Fibroblast of skin of right quadriceps (primary cell): Measurements from ENCODE around the gene CARMIL3.
A peak's percentile ranks its signal among the peaks of the same experiment; 100 is the strongest.

ENCODE experiments used
- DNase-seq: peaks from one replicate; pipeline ENCODE4 v3.0.0-alpha.2; 2013

Gene CARMIL3

GRCh38 chr14:24077086-24077485, 25.3 kb downstream of the CARMIL3 start:
- no peak for DNase-seq

DNA sequence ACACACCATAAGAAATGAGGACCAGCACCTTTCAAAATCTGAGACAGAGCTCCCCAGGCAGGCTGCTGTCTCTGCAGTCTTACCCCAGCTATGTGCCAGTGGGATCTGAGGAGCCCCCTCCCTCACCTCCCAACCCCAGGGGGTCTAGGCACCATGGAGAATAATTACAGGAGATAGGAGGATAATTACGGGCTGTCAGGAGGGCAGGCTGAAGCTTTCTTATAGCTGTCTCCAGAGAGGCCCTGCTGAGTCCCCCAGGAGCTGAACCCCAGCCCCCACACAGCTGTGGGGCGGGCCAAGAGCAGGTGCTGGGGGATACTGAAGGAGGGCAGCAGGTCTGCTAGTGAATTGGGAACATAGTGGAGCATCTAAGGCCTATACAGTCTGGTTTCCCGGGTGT, 26.3 kb downstream of the CARMIL3 start:
- no peak for DNase-seq

GRCh38 chr14:24079491-24080141, 27.8 kb downstream of the CARMIL3 start:
- no peak for DNase-seq

- no peak for DNase-seq
Measured at GRCh38 chr14:24080142-24080530, 28.3 kb downstream of the CARMIL3 start.

DNA sequence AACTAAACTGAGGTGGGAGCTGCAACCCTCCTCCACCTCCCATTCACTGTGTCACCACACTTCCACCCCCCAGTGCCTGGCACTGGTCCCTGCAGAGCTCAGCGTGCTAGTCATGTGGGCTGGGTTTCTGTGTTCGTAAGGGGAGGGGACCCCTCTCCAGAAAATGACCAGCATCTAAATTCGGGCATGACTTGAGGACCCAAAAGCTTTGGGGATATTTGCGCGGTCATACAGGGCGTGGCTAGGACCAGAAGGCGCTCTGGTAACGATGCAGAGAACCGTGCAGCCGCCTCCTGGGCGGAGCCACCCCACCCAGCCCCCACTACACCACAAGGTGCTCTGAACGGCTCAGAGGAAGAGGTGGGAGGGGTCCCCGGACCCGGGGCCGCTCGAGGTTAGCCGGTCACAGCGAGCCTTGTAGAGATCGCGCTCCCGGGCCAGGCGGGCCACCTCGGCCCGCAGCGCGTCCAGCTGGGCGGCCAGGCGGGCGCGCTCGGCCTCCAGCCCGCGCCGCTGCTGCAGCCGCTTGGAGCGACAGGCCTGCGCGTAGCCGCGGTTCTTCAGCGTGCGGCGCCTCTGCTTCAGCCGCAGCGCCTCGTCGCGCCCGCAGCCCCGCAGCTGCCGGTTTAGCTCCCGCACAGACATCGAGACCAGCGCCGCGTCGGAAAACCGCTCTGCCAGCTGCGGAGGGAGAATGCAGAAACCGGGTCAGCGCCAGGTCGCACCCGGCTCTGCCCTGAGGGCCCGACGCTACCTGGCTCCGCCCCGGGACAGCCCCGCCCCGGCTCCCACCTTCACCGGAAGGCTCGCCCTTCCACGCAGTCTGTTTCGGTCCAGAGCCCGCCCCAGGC, 29.3 kb downstream of the CARMIL3 start:
- no peak for DNase-seq

DNA sequence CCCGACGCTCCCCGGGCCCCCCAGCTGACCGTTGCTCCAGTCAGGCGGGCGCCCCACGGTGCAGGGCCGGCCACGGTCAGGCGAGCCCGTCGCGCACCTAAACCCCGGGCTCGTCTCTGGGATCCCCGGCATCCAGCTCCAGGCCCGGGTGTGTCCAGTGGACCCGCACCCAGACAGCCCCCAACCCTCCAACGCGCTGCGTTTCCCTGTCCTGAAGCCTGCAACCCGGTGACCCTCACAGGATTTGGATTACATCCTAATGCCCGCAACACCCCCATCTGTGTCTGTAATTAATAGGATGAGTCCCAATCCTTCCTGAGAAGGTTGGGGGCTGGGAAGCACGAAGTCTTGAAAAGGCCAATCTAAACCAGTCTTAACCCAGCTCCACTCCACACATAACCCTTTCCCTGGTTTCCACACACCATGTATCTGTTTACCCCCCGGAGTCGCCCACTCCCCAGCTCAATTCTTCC, 30.0 kb downstream of the CARMIL3 start:
- DNase-seq = no peak

GRCh38 chr14:24082411-24083080, 30.7 kb downstream of the CARMIL3 start:
- no peak for DNase-seq

GRCh38 chr14:24083462-24083861, 31.7 kb downstream of the CARMIL3 start:
- no peak for DNase-seq

DNA sequence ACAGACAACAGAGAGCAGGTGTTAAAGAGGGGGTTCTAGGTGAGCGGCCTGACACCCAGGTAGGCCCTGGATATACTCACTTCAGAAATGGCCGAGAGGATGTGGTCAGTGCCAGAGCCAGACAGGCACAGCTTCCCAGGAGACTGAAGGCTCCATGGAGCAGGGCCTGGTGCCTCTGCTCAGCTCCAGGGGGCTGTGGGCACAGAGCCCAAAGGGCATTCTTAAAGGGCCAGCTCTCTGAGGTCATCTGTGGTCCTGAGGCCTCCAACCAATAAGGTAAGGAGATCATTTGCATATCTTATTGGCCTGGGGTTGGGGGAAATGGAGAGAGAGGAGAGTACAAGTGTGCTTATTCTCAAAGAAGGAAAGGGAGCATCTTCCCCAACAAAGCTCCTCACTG, 32.6 kb downstream of the CARMIL3 start:
- no peak for DNase-seq

DNA sequence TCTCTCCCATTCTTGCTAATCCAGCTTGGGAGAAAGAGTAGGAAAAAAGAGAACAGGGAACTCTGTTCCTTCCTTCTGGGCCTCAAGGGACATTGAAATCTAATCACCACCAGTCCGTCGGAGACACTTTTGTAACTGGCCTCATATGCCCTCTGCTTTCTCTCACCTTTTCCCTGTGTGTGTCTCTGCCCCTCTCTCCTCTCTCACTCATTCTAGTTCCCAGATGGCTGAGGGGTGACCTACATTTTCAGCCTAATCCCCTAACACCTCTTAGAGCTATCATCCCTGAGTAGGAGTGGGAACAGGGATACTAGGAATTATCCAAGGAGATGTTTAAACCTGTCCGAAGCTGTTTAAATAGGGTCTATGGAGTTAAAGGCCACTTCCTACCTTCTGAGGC, 33.4 kb downstream of the CARMIL3 start:
- no peak for DNase-seq

DNA sequence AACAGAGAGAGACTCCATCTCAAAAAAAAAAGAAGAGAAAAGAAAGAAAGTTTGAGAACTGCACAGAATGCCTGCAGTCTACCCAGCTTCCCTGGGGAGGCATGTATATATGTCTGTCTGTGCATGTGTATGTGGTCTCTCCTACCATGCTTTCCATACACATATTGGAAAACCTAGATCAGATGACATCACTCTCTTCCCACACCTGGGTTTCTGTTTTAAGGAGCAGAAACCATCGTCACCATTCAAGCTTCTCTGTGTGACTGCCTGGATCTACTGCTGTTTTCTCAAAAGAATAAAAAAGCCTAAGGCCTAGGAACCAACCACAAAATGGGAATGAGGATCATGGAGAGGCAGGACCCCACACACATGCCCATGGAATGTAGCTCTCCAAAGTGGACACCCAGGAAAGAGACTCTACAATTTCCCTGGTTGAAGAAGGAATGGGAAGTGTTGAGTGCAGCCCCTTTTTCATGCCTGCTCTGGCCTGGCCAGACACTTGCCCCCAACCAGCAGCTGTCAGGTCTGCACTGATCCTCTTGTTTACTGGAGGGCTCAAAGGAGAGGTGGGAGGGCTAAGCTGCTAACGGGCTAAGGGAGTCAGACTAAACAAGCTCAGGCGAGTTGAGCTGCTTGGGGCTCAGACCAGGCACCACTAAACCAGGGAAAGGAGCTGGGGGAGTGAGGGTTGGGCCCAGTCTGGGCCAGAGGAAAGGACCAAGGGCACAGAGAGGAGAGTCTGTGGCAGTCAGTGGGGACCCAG, 34.6 kb downstream of the CARMIL3 start:
- no peak for DNase-seq

DNA sequence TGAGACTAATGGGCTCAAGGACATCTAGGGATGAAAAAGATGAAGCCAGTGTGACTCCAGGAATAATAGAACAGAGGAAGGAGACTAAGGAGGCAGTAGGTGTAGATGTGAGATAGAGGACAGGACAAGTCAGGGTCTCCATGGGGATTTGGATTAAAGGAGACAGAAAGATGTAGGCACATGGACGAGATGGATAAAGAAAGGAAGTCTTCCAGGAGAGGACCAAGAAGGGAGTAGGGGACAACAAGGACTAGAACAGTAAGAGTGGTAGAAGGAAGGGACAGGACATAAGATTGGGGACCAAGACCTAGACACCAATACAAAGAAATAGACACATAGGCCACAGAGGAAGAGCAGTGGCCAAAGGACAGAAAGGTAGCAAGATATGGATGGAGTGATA, 35.2 kb downstream of the CARMIL3 start:
- DNase-seq = no peak

DNA sequence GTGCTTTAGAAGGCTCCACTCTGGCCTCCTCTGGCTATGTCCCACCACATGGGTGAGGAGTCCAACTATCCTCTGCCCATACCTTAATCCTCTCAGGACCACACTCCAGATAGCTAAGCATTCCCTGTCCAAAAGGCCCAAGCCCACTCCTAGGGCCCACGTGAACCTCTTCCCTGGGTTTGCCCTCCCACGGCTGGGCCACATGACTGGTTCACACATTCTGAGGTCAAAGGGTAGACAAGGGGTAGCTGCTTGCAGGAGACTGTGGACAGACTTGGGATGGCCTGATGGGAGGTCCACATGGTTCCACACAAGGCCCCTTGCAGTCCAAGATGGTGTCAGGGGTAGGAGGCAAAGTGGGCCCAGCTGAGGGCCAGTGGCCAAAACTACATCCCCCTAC, 36.3 kb downstream of the CARMIL3 start:
- no peak for DNase-seq

- no peak for DNase-seq
Measured at GRCh38 chr14:24089890-24090289, 38.1 kb downstream of the CARMIL3 start.

DNA sequence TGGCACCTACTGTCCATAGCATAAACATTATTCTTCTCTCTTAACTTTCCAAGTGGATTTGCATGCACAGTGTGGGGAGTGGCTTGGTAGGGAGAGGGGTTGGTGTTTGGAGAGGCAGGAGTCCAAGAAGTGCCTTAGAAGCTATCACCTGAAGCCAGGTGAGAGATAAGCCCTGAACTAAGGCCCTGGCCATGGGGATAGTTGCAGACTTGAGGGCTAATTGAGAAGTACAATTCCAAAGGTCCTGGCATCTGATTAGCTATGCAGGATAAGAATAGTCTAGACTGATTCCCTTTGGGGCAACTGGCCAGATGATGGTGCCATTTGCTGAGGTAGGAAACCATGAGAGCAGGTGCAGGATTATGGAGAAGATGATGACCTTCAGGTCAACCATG, 40.3 kb downstream of the CARMIL3 start:
- DNase-seq = no peak

- DNase-seq = no peak
Measured at GRCh38 chr14:24092505-24093206, 40.8 kb downstream of the CARMIL3 start.

GRCh38 chr14:24093207-24093900, 41.5 kb downstream of the CARMIL3 start:
- no peak for DNase-seq

DNA sequence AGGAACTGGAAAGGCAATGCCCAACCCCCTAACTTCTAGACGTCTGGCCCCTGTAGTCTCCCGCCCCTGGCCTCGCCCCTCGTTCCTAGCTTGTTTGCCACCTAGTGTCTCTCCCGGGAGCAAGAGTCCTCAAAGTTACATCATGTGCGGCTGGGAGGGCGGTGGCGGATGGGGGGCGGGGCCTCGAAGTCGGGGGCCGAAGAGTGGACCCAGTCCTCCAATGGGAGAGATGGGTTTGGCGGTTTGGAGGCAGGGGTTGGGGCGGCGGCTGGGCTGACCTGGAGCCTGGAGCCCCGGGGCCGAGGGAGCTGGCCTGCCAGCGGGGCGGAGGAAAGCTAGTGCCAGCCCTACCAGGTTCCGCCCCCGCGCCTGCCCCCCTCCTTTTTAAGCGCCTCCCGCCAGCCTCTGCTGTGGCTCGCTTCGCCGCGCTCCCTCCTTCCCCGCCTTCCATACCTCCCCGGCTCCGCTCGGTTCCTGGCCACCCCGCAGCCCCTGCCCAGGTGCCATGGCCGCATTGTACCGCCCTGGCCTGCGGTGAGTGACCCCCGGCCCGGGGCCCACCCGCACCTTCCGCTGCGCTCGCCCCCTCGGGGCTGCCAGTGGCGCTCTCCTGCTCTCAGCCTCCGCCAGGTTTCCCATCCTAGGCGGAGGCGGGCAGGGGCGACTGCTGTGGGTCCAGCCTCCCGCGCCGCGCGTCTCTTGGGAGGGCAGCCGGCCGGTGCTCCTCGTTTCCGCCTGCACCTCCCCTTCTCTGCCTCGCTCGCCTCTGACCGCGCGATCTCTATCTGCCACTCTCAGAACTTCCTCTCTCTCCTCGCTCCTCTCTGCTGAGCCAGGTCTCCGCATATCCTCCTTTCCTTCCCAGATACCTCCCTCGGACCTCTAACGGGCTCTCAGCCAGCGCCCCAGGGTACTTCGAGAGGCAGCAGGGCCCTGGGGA, 42.4 kb downstream of the CARMIL3 start, which contains the start of gene PCK2:
Gene PCK2, plus strand, starts transcription at position 411 of the 940 bp plus-strand sequence. Its CDS starts 95 bp downstream, at position 506.
- DNase-seq = peak; percentile 98

GRCh38 chr14:24094841-24095270, 43.0 kb downstream of the CARMIL3 start:
- DNase-seq = no peak
